AG08395 (cell line): ENCODE measurements around the gene TIAM1.
A peak's percentile ranks its signal among the peaks of the same experiment; 100 is the strongest.

ENCODE experiments used
- DNase-seq: peaks from one replicate; pipeline ENCODE4 v3.0.0; 2012; ENCODE audit warnings: mixed read lengths, low spot score

Gene TIAM1

GRCh38 chr21:31201144-31201543, 142.9 kb downstream of the TIAM1 start:
- DNase-seq, result no peak

- DNase-seq, result peak; percentile 48
Observed at GRCh38 chr21:31198575-31198974, 145.5 kb downstream of the TIAM1 start.

GRCh38 chr21:31196724-31197123, 147.3 kb downstream of the TIAM1 start:
- DNase-seq, result no peak

- no peak for DNase-seq
Observed at GRCh38 chr21:31195334-31196015, 148.6 kb downstream of the TIAM1 start.

GRCh38 chr21:31194510-31195293, 149.4 kb downstream of the TIAM1 start:
- DNase-seq, result no peak

- no peak for DNase-seq
Observed at GRCh38 chr21:31193761-31194160, 150.3 kb downstream of the TIAM1 start.

- no peak for DNase-seq
Observed at GRCh38 chr21:31191553-31191952, 152.5 kb downstream of the TIAM1 start.

GRCh38 chr21:31190516-31190915, 153.5 kb downstream of the TIAM1 start:
- DNase-seq, result no peak

- no peak for DNase-seq
Observed at GRCh38 chr21:31187499-31187898, 156.6 kb downstream of the TIAM1 start.

- no peak for DNase-seq
Observed at GRCh38 chr21:31186916-31187315, 157.1 kb downstream of the TIAM1 start.

GRCh38 chr21:31185663-31186062, 158.4 kb downstream of the TIAM1 start:
- DNase-seq, result no peak

GRCh38 chr21:31184876-31185275, 159.2 kb downstream of the TIAM1 start:
- DNase-seq, result no peak

GRCh38 chr21:31184459-31184858, 159.6 kb downstream of the TIAM1 start:
- DNase-seq, result no peak

GRCh38 chr21:31182231-31183140, 161.6 kb downstream of the TIAM1 start:
- no peak for DNase-seq

GRCh38 chr21:31181082-31181750, 162.8 kb downstream of the TIAM1 start:
- no peak for DNase-seq

GRCh38 chr21:31180256-31181081, 163.6 kb downstream of the TIAM1 start:
- peak; percentile 67 for DNase-seq

GRCh38 chr21:31176725-31177124, 167.3 kb downstream of the TIAM1 start:
- no peak for DNase-seq

GRCh38 chr21:31176080-31176551, 167.9 kb downstream of the TIAM1 start:
- no peak for DNase-seq

GRCh38 chr21:31173881-31174555, 170.0 kb downstream of the TIAM1 start:
- peak; percentile 13 for DNase-seq

GRCh38 chr21:31172328-31172727, 171.7 kb downstream of the TIAM1 start:
- DNase-seq, result no peak
